ENCODE data around the gene RCOR1. TPM values are rescaled to one million over a fixed set of nuclear protein-coding genes. Genes with fewer than 3 reads are reported as not detected.

RCOR1 gene
- total RNA-seq, 1 experiment from 2014 or later: 34.1 TPM

DNA sequence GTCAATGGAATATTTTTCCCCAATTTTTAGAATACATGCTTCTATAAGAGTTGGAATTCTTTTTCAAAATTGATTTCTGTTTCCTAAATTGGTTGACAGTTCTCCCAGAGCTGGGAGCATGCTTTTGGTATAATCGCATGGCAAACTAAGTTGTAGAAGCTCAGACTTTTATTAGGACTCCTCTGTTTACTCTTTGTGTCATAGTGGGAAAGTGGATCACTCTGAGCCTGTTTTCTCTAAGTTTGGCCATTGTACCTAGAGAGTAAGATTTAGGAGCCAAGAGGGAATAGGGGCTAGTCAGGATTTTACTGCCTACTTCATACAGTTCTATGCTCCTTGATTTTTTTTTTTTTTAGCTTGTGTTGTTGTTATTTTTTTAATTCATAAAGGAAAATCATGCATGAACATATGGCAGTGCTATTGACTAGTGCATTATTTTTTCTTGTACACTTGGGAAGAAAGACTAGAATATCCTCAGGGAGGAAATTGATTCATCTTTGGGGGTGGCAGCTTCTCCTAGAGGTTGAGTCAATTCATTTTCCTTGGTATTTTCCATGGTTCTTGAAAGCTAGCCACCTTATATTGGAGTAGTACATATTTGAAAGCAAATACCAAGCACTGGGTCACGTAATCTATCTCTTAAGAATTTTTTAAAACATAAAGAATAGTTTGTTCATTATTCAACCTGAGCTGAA, 107.1 kb downstream of the RCOR1 start:
- Histone ChIP-seq H3K9ac (ENCODE audit: extremely low read depth, insufficient read length, low read length) (no peak overlapping the region), H2BK12ac (ENCODE audit: insufficient read length, low read depth, low read length) (no peak overlapping the region), H4K20me1 (ENCODE audit: control insufficient read depth, insufficient read depth, insufficient read length) (no peaks in the 10 kb centered on the region), H2BK20ac (ENCODE audit: low read depth, low read length, poor library complexity, severe bottlenecking) (no peak overlapping the region), H3K14ac (ENCODE audit: insufficient read depth, low read length) (no peak overlapping the region), H2BK120ac (ENCODE audit: low read depth, low read length, poor library complexity, severe bottlenecking) (no peak overlapping the region), H3K79me2 (ENCODE audit: insufficient read depth, low read length) (no peaks in the 10 kb centered on the region; the same call in 1 of the 2 replicates), H3K4me2 (ENCODE audit: insufficient read depth, insufficient read length, low read length) (no peak overlapping the region), H3K4ac (ENCODE audit: low read depth, low read length) (no peak overlapping the region), H2BK5ac (ENCODE audit: insufficient read length, low read length) (no peak overlapping the region), H3K9me3 (ENCODE audit: control insufficient read depth, low read depth, low read length) (no peaks in the 10 kb centered on the region), H3K23ac (ENCODE audit: insufficient read length, low read depth, low read length) (no peak overlapping the region), H2BK15ac (ENCODE audit: low read depth, low read length) (no peak overlapping the region), H4K91ac (ENCODE audit: insufficient read length, low read depth, low read length) (no peak overlapping the region), H2AK5ac (ENCODE audit: insufficient read length, low read length) (no peak overlapping the region), H3K79me1 (ENCODE audit: insufficient read depth, low read depth, low read length, poor library complexity, severe bottlenecking) (peaks cover 2% of the 10 kb centered on the region), H3K23me2 (ENCODE audit: insufficient read length, low read depth, low read length, poor library complexity, severe bottlenecking) (no peaks in the 10 kb centered on the region), H3K27ac (ENCODE audit: insufficient read length, low read depth, low read length) (no peak overlapping the region), H3K56ac (ENCODE audit: insufficient read length, low read depth, low read length) (no peak overlapping the region), H2AFZ (ENCODE audit: low read length) (no peak overlapping the region), H3K27me3 (ENCODE audit: insufficient read depth, low read length) (no peaks in the 10 kb centered on the region), H4K5ac (ENCODE audit: insufficient read length, low read depth, low read length) (no peak overlapping the region), H3K4me1 (ENCODE audit: insufficient read depth, low read length) (no peaks in the 10 kb centered on the region), H3K18ac (ENCODE audit: insufficient read length, low read depth, low read length) (no peak overlapping the region), H4K8ac (replicated peaks; ENCODE audit: insufficient read length, low read depth, low read length) (no peak overlapping the region), H3T11ph (ENCODE audit: low read length) (no peak overlapping the region)
- no peak overlapping the region for H3K27ac Mint-ChIP-seq
- H3K4me1 Mint-ChIP-seq: peaks cover 18 to 23% of the 10 kb centered on the region in 2 experiments
- no peak for DNase-seq
- H3K27me3 Mint-ChIP-seq (ENCODE audit: low read depth): no peaks in the 10 kb centered on the region
- H3K9me3 Mint-ChIP-seq: peaks cover 0 to under 1% of the 10 kb centered on the region in 2 experiments; a peak in 1 of 5 replicates
- WGBS (ENCODE audit: extremely low coverage, insufficient read length, low lambda C conversion rate): no CpG with 5 or more reads among the region's 2 CpGs
- H3K36me3 Mint-ChIP-seq (ENCODE audit: insufficient read depth in 1 of 3, low read depth in 3 of 3): peaks cover 23 to 31% (median 28%) of the 10 kb centered on the region in 3 experiments
- H3K4me3 Mint-ChIP-seq: no peak overlapping the region
- TF ChIP-seq CTCF (conservative IDR thresholded peaks at IDR 0.05): no peak
